HG03135 (cell line): ENCODE measurements around the gene RIMS4.

Source experiments
- ATAC-seq: cut with Tn5 transposase; IDR thresholded peaks from one replicate; pipeline ENCODE4 v1.9.1; 2021; ENCODE audit warnings: mild to moderate bottlenecking, moderate library complexity; ENCODE audit not compliant: unreplicated experiment

The RIMS4 gene

DNA sequence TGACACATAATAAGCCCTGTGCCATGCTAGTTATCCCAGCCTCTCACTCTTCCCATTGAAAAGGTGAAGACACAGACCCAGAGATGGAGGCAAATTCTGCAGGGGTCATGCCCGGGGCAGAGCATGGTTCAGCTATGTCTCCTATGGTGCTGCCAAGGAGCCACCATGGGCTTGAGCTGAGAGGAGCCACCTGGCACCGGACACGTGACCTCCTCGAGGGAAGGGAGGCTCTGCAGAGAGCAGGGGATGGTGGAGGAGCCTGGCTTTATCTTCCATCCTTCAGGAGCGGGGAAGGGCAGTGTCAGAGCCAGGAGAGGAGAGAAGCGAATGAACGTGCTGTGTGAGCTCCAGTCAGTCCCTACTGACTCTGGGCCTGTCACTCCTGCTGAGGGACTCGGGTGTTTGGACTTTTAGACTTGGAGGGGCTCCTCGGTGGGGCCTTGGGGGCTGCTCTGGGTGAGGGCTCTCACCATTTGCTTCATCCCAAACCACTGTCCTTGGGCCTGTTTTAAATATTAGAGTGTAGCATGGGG, 106.3 kb downstream of the RIMS4 start:
- ATAC-seq, result no peak

DNA sequence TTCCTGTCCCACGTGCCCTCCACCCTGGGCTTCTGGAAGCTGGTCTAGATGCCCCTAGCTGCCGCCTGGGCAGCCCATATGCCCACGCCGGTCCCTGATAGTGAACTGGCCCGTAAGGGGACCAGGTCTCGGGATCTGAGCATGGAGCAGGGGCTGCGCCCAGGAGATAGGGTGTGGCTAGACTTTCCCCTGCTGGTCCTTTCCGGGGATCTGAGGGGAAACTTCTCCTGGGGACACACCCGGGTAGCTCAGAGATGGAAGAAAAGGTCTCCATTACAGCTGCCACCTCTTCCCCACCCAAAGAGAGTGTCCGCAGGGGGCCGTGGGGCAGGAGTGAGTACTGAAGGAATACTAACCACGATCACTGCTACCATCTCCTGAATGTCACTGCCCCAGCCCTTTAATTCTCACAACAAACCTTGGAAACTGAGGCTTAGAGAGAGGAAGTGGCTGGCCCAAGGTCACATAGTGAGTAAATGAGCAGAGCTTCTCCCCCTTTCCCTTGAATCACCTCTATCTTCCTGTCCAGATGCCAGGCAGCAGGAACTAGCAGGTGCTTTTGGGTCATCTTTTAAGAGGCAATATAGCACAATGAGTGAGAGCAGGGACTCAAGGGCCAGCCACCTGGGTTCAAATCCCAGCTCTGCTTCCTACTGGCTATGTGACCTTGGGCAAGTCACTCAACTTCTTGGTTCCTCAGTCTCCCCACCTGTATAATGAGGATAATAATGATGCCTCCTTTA, 107.0 kb downstream of the RIMS4 start:
- ATAC-seq, result no peak

DNA sequence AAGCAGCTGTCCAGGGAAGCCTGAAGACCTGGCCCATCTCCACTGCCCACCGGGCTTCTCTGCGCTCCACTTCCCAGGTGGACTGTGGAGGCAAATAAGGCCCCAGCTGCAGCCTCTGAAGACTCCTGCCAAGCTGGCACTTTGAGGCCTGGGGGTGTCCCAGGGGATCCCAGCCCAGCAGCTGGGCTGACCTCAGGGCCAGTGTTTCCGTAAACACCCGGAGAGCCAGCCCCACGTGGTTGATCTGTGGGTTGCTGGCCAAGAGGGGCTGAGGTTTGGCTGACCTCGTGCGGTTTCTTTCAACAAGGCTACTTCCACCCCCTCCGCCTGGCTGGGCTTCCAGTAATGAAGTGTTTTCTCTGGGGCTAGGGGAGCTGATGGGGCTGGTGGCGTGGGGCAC, 107.6 kb downstream of the RIMS4 start:
- no peak for ATAC-seq

DNA sequence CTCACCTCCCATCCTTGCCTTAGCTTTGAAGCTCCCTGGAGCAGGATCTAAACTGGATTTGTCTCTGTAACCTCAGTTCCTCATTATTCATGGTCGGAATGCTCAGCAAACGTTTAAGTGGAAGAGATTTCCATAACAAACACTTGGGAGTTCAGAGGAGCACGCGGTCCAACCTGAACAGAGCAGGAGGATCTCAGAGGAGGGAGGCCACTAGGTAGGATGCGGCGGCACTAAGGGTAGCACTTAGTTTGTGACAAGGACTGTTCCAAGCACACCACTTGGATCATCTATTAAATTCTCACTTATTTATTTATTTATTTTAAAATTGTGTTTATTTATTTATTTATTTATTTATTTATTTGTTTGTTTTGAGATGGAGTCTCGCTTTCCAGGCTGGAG, 108.5 kb downstream of the RIMS4 start:
- ATAC-seq, result no peak
